ENCODE results near the gene EIF5AL1.

EIF5AL1 gene

DNA sequence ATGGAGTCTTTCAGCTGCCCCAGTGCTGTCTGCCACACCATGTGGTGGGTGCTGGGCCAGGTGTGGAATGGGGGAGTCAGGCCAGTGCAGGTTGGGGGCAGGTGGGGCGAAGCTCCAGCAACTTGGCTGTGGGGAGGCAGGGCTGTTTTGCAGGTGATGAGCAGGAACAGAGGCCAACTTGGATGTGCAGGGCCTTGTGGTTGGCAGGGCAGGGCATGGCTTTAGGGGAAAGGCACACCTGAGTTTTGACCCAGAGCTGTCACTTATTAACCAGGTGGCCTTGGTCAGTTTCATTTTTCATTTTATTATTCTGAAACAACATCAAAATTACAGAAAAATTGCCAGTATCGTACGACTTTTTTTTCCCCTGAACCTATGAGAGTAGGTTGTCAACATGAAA lies 48.9 kb downstream of the EIF5AL1 start:
- no peak overlapping the region for H3K4me2 ChIP-seq
- H3K36me3 ChIP-seq = no peaks in the 10 kb centered on the region
- H3K4me1 ChIP-seq = peaks cover 9% of the 10 kb centered on the region; the same call in 1 of the 2 replicates
- no peak for TF ChIP-seq Cebpa-rat (IDR thresholded peaks at IDR 0.05)
- H3K4me3 ChIP-seq = no peak overlapping the region
- H3K9ac ChIP-seq = no peak overlapping the region
- H3K9me3 ChIP-seq = no peaks in the 10 kb centered on the region
- H4K20me1 ChIP-seq = no peaks in the 10 kb centered on the region
- no peak overlapping the region for H3K27ac ChIP-seq
- H3K27me3 ChIP-seq = no peaks in the 10 kb centered on the region

DNA sequence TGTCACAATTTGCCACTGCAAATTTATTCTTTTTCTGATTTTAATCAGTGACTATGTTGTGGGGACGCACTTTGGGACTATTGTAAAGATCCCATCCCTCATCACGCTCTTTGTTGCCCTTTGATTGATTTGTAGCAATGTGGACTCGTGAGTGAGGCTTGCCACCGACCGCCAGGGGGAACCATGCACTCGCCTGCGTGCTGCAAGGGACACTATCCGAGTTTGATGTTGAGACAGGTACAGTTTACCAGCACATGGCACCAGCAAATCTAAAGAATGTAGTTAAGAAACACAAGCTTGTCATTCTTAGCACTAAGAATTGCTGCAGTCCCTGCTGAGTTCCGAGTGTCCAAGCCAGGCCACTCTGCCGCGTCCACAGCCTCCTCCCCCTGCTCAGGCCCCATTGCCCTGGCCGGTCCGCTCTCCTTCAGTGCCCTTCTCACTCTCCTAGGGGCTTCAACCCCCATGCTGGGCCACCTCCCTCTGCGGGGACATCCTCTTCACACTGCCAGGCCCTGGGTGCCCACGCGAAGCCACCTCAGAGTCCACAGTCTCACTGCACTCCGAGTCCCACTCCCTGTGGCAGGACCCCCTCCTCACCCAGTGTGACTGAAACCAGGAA lies 49.9 kb downstream of the EIF5AL1 start:
- no peak overlapping the region for H3K4me3 ChIP-seq
- TF ChIP-seq Cebpa-rat (IDR thresholded peaks at IDR 0.05) = no peak
- H3K9me3 ChIP-seq = no peaks in the 10 kb centered on the region
- peaks cover 9% of the 10 kb centered on the region; the same call in 1 of the 2 replicates for H3K4me1 ChIP-seq
- H3K27me3 ChIP-seq = no peaks in the 10 kb centered on the region
- H3K36me3 ChIP-seq = no peaks in the 10 kb centered on the region
- no peaks in the 10 kb centered on the region for H4K20me1 ChIP-seq
- peak overlapping the region; percentile 27; the same call in 1 of the 2 replicates for H3K4me2 ChIP-seq
- no peak overlapping the region for H3K27ac ChIP-seq
- H3K9ac ChIP-seq = no peak overlapping the region

- Histone ChIP-seq H3K9ac (no peak overlapping the region), H3K9me3 (no peaks in the 10 kb centered on the region), H3K4me3 (no peak overlapping the region), H3K27me3 (no peaks in the 10 kb centered on the region), H3K4me2 (peak overlapping the region; percentile 27; the same call in 1 of the 2 replicates), H3K36me3 (no peaks in the 10 kb centered on the region), H3K27ac (no peak overlapping the region), H3K4me1 (peaks cover 9% of the 10 kb centered on the region; the same call in 1 of the 2 replicates), H4K20me1 (no peaks in the 10 kb centered on the region)
- TF ChIP-seq Cebpa-rat (IDR thresholded peaks at IDR 0.05) = no peak
These were observed 51.1 kb downstream of the EIF5AL1 start for GRCh38 chr10:79563426-79563825.

Measured in BLaER1 (cell line).